A673 (cell line): Measurements from ENCODE around the gene SPO11.

ENCODE experiments used
- CTCF ChIP-seq: fragments of 300-800, 200-600 bp; sonication (generic); conservative IDR thresholded peaks from 2 replicates; pipeline ENCODE4 v1.5.1; 2017; ENCODE audit warnings: low read depth, mild to moderate bottlenecking, antibody characterized with exemption, low read length, moderate library complexity, mixed read lengths
- EZH2 ChIP-seq: fragments of 200-600 bp; sonication (generic); IDR thresholded peaks from 2 replicates; pipeline ENCODE4 v1.6.1; 2017; ENCODE audit warnings: borderline replicate concordance, low read depth, mild to moderate bottlenecking, mixed read lengths, antibody characterized with exemption, low read length; ENCODE audit not compliant: poor library complexity, severe bottlenecking

DNA sequence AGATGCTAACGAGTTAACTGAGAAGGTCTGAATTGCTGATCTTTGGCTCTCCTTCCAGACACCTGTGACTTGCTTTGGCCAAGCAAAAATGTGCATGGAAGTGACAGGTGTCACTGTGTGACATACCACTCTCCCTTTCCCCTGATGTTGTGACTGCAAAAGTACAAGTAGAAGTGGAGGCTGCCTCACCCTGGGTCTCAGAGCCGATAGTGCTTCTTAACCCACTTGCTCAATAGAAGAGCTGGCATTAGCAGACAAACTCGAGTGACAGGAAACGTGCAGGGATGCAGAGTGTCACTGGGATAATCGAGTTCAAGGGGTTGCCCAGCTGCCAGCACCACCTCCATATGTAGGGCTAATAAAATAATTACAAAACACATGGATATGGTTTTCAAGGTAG is 16.4 kb upstream of the SPO11 start:
- TF ChIP-seq CTCF: no peak
- no peak for TF ChIP-seq EZH2
